Effector memory CD8-positive, alpha-beta T cell (primary cell): ENCODE data around the gene TARDBP.
A peak's percentile ranks its signal among the peaks of the same experiment; 100 is the strongest.
"Not testable (repeated sequence)": the region's sequence is repeated elsewhere in the genome, so short reads cannot be mapped to it uniquely, and the experiment has no call there.

ENCODE experiments used
- ATAC-seq: fragments of 150-1000 bp; cut with Tn5 transposase; replicated peaks from 2 replicates; pipeline ENCODE4 v1.10.0; 2021; ENCODE audit warnings: mild to moderate bottlenecking, moderate library complexity
- DNase-seq, 3 experiments: peaks; one replicate each; pipeline ENCODE4 v3.0.0; 2021
- H3K27ac Mint-ChIP-seq, 2 donors: one replicate each; pipeline ENCODE4 v1.8.0; 2022; ENCODE audit warnings: mild to moderate bottlenecking in 2 of 2, mixed read lengths in 2 of 2, moderate library complexity in 2 of 2
- H3K27me3 Mint-ChIP-seq, 2 donors: one replicate each; pipeline ENCODE4 v1.8.0; 2022; ENCODE audit warnings: mixed read lengths in 2 of 2
- H3K36me3 Mint-ChIP-seq: one replicate; pipeline ENCODE4 v1.8.0; 2022; ENCODE audit warnings: mild to moderate bottlenecking, moderate library complexity, mixed read lengths; ENCODE audit not compliant: insufficient read depth
- H3K4me1 Mint-ChIP-seq, 2 donors: one replicate each; pipeline ENCODE4 v1.8.0; 2022; ENCODE audit warnings: low read depth in 2 of 2, mixed read lengths in 2 of 2
- H3K4me3 Mint-ChIP-seq, 2 donors: one replicate each; pipeline ENCODE4 v1.8.0; 2022; ENCODE audit warnings: mild to moderate bottlenecking in 2 of 2, mixed read lengths in 2 of 2, moderate library complexity in 2 of 2
- H3K9me3 Mint-ChIP-seq, 2 donors: one replicate each; pipeline ENCODE4 v1.8.0; 2022; ENCODE audit warnings: mixed read lengths in 2 of 2

Gene TARDBP

DNA sequence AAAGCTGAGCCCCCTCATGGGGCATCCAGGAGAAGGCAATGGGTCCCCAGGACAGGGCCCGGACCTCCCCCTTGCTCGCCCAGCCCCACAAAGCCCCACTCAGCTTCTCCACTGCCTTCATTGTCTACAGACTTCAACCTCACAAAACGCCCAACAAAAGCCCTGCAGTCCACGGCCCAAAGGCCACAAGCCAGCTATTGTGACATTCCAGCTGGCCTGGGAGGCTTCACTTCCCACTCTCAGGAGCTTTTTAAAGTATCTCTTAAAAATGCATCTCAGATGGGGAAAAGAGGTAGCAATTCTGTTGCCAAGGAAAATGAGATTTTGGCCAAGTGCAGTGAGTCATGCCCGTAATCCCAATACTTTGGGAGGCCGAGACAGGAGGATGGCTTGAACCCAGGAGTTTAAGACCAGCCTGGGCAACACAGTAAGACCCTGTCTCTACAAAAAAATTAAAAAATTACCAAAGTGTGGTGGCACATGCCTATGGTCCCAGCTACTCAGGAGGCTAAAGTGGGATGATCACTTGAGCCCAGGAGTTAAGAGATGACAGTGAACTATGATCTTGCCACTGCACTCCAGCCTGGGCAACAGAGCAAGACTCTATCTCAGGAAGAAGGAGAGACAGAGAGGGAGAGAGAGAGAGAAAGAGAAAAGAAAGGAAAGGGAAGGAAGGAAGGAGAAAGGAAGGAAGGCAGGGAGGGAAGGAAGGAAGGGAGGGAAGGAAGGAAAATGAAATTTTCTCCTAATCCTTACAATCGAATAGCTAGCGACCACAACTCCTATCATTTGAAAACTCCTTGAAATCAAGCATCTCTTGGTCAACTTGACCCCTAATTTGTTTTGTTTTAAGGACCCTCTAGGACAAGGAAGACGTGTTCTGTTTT is 31.4 kb upstream of the TARDBP start:
- Mint-ChIP-seq H3K27me3 (peaks cover 36 to 67% of the 10 kb centered on the region in 2 donors), H3K27ac (no peak overlapping the region), H3K4me3 (no peak overlapping the region), H3K4me1 (no peaks in the 10 kb centered on the region), H3K9me3 (no peaks in the 10 kb centered on the region), H3K36me3 (peaks cover 3% of the 10 kb centered on the region)
- ATAC-seq (no peak), DNase-seq (no peak)

GRCh38 chr1:10986525-10986890 is 25.9 kb upstream of the TARDBP start:
- peaks cover 3% of the 10 kb centered on the region for H3K36me3 Mint-ChIP-seq

DNA sequence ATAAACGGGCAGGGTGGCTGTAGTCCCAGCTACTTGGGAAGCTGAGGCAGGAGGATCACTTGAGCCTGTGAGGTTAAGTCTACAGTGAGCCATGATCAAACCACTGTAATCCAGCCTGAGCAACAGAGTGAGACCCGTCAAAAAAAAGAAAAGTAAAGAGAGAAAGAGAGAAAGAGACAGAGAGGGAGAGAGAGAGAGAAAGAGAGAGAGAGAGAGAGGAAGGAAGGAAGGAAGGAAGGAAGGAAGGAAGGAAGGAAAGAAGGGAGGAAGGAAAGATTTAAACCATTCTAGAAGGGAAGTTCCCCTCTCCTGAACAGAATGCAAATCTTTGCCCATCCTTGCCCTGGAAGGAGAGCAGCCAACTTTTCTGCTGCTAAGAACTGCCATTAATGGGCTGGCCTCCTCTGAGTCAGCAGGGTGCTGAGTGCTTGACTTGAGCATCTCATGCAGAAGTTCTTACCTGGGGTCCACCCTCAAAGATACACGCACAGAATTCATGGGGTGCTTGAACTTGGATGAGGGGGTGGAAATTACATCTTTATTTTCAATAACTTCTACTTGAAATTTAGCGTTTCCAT is 24.5 kb upstream of the TARDBP start:
- ATAC-seq: no peak

More at GRCh38 chr1:10986525-10986890, 25.9 kb upstream of the TARDBP start:
- no peaks in the 10 kb centered on the region for H3K4me1 Mint-ChIP-seq
- H3K4me3 Mint-ChIP-seq: no peak overlapping the region
- DNase-seq: no peak
- H3K27me3 Mint-ChIP-seq: peaks cover under 1 to 36% of the 10 kb centered on the region in 2 donors
- H3K9me3 Mint-ChIP-seq: no peaks in the 10 kb centered on the region
- no peak overlapping the region for H3K27ac Mint-ChIP-seq
- no peak for ATAC-seq

DNA sequence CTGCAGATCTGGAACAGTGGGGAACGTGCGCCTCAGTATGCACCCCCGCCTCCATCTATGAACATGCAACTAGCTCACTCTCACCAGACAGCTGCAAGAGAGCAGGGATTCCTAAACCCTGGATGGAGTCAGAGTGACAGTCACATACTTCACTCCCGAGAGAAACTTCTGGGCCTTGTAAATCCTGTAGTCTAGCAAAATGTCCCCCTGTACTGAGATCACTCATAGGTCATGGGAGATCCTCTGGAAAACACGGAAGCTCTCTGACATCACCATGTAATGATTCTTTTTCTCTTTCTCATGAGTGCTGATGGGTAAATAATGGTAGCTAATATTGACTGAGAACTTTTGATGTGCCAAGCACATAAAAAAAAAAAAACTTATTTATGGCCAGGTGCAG is 23.4 kb upstream of the TARDBP start:
- H3K4me1 Mint-ChIP-seq: no peaks in the 10 kb centered on the region

More for the DNA sequence above, 24.5 kb upstream of the TARDBP start:
- no peak overlapping the region for H3K27ac Mint-ChIP-seq
- peaks cover 0 to 27% of the 10 kb centered on the region in 2 donors for H3K27me3 Mint-ChIP-seq
- no peaks in the 10 kb centered on the region for H3K4me1 Mint-ChIP-seq
- no peaks in the 10 kb centered on the region for H3K9me3 Mint-ChIP-seq
- no peak overlapping the region for H3K4me3 Mint-ChIP-seq
- peaks cover 3% of the 10 kb centered on the region for H3K36me3 Mint-ChIP-seq
- DNase-seq: no peak

GRCh38 chr1:10989920-10990516 is 22.4 kb upstream of the TARDBP start:
- not testable (repeated sequence) for H3K9me3 Mint-ChIP-seq, H3K4me3 Mint-ChIP-seq, H3K27ac Mint-ChIP-seq, H3K36me3 Mint-ChIP-seq, H3K4me1 Mint-ChIP-seq, DNase-seq, ATAC-seq
- H3K27me3 Mint-ChIP-seq: peaks cover 0 to 12% of the 10 kb centered on the region in 2 donors

More for the DNA sequence above, 23.4 kb upstream of the TARDBP start:
- DNase-seq (no peak), ATAC-seq (no peak)
- H3K4me3 Mint-ChIP-seq: no peak overlapping the region
- H3K9me3 Mint-ChIP-seq: no peaks in the 10 kb centered on the region
- H3K27ac Mint-ChIP-seq: no peak overlapping the region
- peaks cover 0 to 17% of the 10 kb centered on the region in 2 donors for H3K27me3 Mint-ChIP-seq
- H3K36me3 Mint-ChIP-seq: no peaks in the 10 kb centered on the region

DNA sequence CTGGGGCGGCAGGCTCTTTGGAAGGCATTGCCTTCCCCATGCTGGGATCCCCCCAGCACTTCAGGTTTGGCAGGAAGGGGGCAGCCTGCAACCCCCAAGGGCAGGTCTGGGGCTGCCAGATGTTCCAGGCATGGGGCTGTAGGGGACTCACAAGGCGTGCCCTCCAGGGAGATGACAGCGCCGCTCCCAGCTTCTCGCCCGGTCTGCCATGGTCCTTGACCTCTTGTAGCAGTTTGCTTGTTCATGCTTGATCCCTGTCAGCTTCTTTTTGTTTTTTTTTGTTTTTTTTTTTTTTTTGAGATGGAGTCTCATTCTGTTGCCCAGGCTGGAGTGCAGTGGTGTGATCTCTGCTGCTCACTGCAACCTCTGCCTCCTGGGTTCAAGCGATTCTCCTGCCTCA is 21.6 kb upstream of the TARDBP start:
- peaks cover 0 to 5% of the 10 kb centered on the region in 2 donors for H3K27me3 Mint-ChIP-seq
- H3K36me3 Mint-ChIP-seq: no peaks in the 10 kb centered on the region
- H3K4me1 Mint-ChIP-seq: no peaks in the 10 kb centered on the region
- DNase-seq (no peak), ATAC-seq (no peak)
- no peak overlapping the region for H3K4me3 Mint-ChIP-seq
- no peak overlapping the region for H3K27ac Mint-ChIP-seq
- H3K9me3 Mint-ChIP-seq: no peaks in the 10 kb centered on the region

GRCh38 chr1:10992004-10992403 is 20.4 kb upstream of the TARDBP start:
- H3K4me3 Mint-ChIP-seq, ATAC-seq, DNase-seq, H3K4me1 Mint-ChIP-seq, H3K27ac Mint-ChIP-seq, H3K9me3 Mint-ChIP-seq, H3K27me3 Mint-ChIP-seq, H3K36me3 Mint-ChIP-seq: not testable (repeated sequence)

DNA sequence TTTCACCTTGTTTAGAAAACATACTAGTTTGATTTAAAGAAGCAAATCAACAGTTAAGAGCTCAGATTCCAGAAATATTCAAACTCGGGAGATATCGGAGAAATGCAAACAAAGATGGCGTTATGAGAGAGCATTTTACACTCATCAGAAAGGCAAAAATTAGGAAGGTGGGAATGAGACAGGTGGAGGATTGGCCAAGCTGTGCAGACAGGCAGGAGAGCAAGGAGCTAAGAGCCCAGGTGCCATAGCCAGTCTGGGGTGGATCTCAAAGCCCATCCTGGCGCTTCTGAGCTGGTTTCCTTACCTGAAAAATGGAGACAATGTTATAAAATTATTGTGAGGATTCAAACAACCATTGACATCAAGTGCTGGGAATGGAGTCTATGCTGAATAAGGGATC is 19.6 kb upstream of the TARDBP start:
- no peaks in the 10 kb centered on the region for H3K27me3 Mint-ChIP-seq
- H3K9me3 Mint-ChIP-seq: no peaks in the 10 kb centered on the region
- no peaks in the 10 kb centered on the region for H3K36me3 Mint-ChIP-seq
- no peak overlapping the region for H3K4me3 Mint-ChIP-seq
- no peaks in the 10 kb centered on the region for H3K4me1 Mint-ChIP-seq
- ATAC-seq (no peak), DNase-seq (no peak)
- no peak overlapping the region for H3K27ac Mint-ChIP-seq

GRCh38 chr1:10996100-10996499 is 16.4 kb upstream of the TARDBP start:
- H3K27me3 Mint-ChIP-seq: no peaks in the 10 kb centered on the region
- no peaks in the 10 kb centered on the region for H3K4me1 Mint-ChIP-seq
- ATAC-seq (no peak), DNase-seq (no peak)
- no peaks in the 10 kb centered on the region for H3K9me3 Mint-ChIP-seq
- H3K4me3 Mint-ChIP-seq: no peak overlapping the region
- no peak overlapping the region for H3K27ac Mint-ChIP-seq
- H3K36me3 Mint-ChIP-seq: no peaks in the 10 kb centered on the region

GRCh38 chr1:11000526-11000925 is 11.9 kb upstream of the TARDBP start:
- no peaks in the 10 kb centered on the region for H3K4me1 Mint-ChIP-seq
- no peaks in the 10 kb centered on the region for H3K9me3 Mint-ChIP-seq
- ATAC-seq (no peak), DNase-seq (no peak)
- no peak overlapping the region for H3K27ac Mint-ChIP-seq
- no peaks in the 10 kb centered on the region for H3K36me3 Mint-ChIP-seq
- no peak overlapping the region for H3K4me3 Mint-ChIP-seq
- no peaks in the 10 kb centered on the region for H3K27me3 Mint-ChIP-seq

GRCh38 chr1:11013160-11013531 is 692 bp downstream of the TARDBP start:
- H3K27me3 Mint-ChIP-seq: no peaks in the 10 kb centered on the region
- H3K27ac Mint-ChIP-seq: peak overlapping the region; percentile 97 to 98
- no peaks in the 10 kb centered on the region for H3K9me3 Mint-ChIP-seq
- peak overlapping the region; percentile 85 to 86 for H3K4me3 Mint-ChIP-seq
- peaks cover 64% of the 10 kb centered on the region for H3K36me3 Mint-ChIP-seq
- peaks cover 23 to 29% of the 10 kb centered on the region in 2 donors for H3K4me1 Mint-ChIP-seq
- no peak for DNase-seq
- no peak for ATAC-seq

GRCh38 chr1:11019358-11019757 is 6.9 kb downstream of the TARDBP start:
- not testable (repeated sequence) for H3K4me3 Mint-ChIP-seq, ATAC-seq, H3K9me3 Mint-ChIP-seq, DNase-seq, H3K27ac Mint-ChIP-seq, H3K27me3 Mint-ChIP-seq
- H3K4me1 Mint-ChIP-seq: peaks cover 21 to 42% of the 10 kb centered on the region in 2 donors
- H3K36me3 Mint-ChIP-seq: peaks cover 100% of the 10 kb centered on the region

GRCh38 chr1:11019971-11020370 is 7.5 kb downstream of the TARDBP start:
- H3K27ac Mint-ChIP-seq: no peak overlapping the region
- DNase-seq: no peak
- no peak overlapping the region for H3K4me3 Mint-ChIP-seq
- H3K36me3 Mint-ChIP-seq: peaks cover 98% of the 10 kb centered on the region
- peaks cover 16 to 42% of the 10 kb centered on the region in 2 donors for H3K4me1 Mint-ChIP-seq
- no peaks in the 10 kb centered on the region for H3K9me3 Mint-ChIP-seq
- no peaks in the 10 kb centered on the region for H3K27me3 Mint-ChIP-seq
- no peak for ATAC-seq

GRCh38 chr1:11023201-11023600 is 10.7 kb downstream of the TARDBP start:
- peaks cover 81% of the 10 kb centered on the region for H3K36me3 Mint-ChIP-seq

More at GRCh38 chr1:11023201-11023600, 10.7 kb downstream of the TARDBP start:
- ATAC-seq (no peak), DNase-seq (no peak)
- no peaks in the 10 kb centered on the region for H3K27me3 Mint-ChIP-seq
- H3K9me3 Mint-ChIP-seq: no peaks in the 10 kb centered on the region
- H3K4me1 Mint-ChIP-seq: peaks cover 10 to 36% of the 10 kb centered on the region in 2 donors
- H3K4me3 Mint-ChIP-seq: no peak overlapping the region
- peak overlapping the region in 1 of 2 donors; percentile 65 for H3K27ac Mint-ChIP-seq
